ENCODE results near the gene SHOX.

SHOX gene

DNA sequence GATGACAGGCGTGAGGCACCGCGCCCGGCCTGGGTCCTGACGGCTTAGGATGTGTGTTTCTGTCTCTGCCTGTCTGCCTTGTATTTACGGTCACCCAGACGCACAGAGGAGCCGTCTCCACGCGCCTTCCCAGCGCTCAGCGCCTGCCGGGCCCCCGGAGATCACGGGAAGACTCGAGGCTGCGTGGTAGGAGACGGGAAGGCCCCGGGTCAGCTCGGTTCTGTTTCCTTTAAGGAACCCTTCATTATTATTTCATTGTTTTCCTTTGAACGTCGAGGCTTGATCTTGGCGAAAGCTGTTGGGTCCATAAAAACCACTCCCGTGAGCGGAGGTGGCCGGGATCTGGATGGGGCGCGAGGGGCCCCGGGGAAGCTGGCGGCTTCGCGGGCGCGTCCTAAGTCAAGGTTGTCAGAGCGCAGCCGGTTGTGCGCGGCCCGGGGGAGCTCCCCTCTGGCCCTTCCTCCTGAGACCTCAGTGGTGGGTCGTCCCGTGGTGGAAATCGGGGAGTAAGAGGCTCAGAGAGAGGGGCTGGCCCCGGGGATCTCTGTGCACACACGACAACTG is 1.3 kb downstream of the SHOX start:
- TF ChIP-seq, protein P1, sequence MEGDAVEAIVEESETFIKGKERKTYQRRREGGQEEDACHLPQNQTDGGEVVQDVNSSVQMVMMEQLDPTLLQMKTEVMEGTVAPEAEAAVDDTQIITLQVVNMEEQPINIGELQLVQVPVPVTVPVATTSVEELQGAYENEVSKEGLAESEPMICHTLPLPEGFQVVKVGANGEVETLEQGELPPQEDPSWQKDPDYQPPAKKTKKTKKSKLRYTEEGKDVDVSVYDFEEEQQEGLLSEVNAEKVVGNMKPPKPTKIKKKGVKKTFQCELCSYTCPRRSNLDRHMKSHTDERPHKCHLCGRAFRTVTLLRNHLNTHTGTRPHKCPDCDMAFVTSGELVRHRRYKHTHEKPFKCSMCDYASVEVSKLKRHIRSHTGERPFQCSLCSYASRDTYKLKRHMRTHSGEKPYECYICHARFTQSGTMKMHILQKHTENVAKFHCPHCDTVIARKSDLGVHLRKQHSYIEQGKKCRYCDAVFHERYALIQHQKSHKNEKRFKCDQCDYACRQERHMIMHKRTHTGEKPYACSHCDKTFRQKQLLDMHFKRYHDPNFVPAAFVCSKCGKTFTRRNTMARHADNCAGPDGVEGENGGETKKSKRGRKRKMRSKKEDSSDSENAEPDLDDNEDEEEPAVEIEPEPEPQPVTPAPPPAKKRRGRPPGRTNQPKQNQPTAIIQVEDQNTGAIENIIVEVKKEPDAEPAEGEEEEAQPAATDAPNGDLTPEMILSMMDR (conservative IDR thresholded peaks at IDR 0.05) = no peak
- H3K27ac ChIP-seq = no peak overlapping the region

DNA sequence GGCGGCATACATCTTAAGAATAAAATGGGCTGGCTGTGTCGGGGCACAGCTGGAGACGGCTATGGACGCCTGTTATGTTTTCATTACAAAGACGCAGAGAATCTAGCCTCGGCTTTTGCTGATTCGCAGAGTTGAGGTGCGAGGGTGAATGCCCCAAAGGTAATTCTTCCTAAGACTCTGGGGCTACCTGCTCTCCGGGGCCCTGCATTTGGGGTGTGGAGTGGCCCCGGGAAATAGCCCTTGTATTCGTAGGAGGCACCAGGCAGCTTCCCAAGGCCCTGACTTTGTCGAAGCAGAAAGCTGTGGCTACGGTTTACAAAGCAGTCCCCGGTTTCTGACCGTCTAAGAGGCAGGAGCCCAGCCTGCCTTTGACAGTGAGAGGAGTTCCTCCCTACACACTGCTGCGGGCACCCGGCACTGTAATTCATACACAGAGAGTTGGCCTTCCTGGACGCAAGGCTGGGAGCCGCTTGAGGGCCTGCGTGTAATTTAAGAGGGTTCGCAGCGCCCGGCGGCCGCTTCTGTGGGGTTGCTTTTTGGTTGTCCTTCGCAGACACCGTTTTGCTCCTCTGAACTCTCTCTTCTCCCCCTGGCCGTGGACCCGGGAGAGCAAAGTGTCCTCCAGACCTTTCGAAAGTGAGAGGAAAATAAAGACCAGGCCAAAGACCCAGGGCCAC is 1.9 kb downstream of the SHOX start:
- TF ChIP-seq, protein P1 (conservative IDR thresholded peaks at IDR 0.05) = no peak
- no peak overlapping the region for H3K27ac ChIP-seq

- TF ChIP-seq, protein P1 (conservative IDR thresholded peaks at IDR 0.05) = no peak
Measured at GRCh38 chrX:633043-633984, 2.7 kb downstream of the SHOX start.

GRCh38 chrX:633985-634958 is 3.7 kb downstream of the SHOX start:
- TF ChIP-seq, protein P1 (conservative IDR thresholded peaks at IDR 0.05) = no peak

More at GRCh38 chrX:633043-633984, 2.7 kb downstream of the SHOX start:
- H3K27ac ChIP-seq = no peak overlapping the region

GRCh38 chrX:635428-636090 is 5.0 kb downstream of the SHOX start:
- H3K27ac ChIP-seq = no peak overlapping the region
- TF ChIP-seq, protein P1 (conservative IDR thresholded peaks at IDR 0.05) = no peak

More at GRCh38 chrX:633985-634958, 3.7 kb downstream of the SHOX start:
- no peak overlapping the region for H3K27ac ChIP-seq

DNA sequence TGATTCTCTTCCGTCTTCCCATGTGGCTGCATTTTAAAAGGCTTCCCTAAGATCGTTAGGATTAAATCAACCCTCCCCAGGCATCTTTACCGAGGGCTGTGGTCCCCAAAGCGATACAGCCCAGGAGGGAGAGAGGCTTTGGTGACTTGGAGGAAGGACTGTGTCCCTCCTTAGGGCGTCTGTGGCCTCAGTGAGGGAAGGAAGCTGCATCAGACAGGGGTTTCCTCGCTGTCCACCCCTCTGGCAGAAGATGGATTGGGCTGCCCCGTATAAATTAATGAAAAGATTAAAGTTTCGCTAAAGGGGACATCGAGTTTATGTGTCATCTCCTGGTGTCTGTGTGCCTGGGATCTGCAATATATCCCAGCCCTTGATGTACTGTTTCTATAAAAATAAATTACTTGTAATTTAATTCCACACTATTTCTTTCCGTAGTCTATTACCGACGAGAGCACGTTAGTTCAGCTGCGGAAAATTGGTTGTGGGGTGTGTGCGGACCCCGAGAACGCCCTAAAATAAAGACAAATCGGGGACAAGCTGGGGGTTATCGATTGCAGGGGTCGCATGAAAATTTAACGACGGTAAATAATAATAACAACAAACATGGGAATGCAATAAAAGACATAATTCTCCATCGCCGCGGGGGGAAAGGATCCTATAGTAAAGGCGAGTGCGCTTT is 6.5 kb downstream of the SHOX start:
- no peak overlapping the region for H3K27ac ChIP-seq
- TF ChIP-seq, protein P1 (conservative IDR thresholded peaks at IDR 0.05) = no peak
